Right renal cortex interstitium (tissue), 3 donors: ENCODE measurements around the gene BAZ1B. TPM values are rescaled to one million over a fixed set of nuclear protein-coding genes. Genes with fewer than 3 reads are reported as not detected.
"Not testable (repeated sequence)": the region's sequence is repeated elsewhere in the genome, so short reads cannot be mapped to it uniquely, and the experiment has no call there.

Experiments
- DNase-seq, 3 donors: peaks; one replicate each; pipeline ENCODE4 v3.0.0-alpha.2; 2013; ENCODE audit warnings: low read depth in 3 of 3, low spot score in 2 of 3
- polyA plus RNA-seq, 3 donors: library from polyadenylated mRNA; unstranded; fragments of 120-200 nt; gene quantifications; one replicate each; pipeline ENCODE4 v1.2.1, GENCODE V29; 2013; ENCODE audit not compliant: insufficient read length in 3 of 3

Gene BAZ1B, protein sequence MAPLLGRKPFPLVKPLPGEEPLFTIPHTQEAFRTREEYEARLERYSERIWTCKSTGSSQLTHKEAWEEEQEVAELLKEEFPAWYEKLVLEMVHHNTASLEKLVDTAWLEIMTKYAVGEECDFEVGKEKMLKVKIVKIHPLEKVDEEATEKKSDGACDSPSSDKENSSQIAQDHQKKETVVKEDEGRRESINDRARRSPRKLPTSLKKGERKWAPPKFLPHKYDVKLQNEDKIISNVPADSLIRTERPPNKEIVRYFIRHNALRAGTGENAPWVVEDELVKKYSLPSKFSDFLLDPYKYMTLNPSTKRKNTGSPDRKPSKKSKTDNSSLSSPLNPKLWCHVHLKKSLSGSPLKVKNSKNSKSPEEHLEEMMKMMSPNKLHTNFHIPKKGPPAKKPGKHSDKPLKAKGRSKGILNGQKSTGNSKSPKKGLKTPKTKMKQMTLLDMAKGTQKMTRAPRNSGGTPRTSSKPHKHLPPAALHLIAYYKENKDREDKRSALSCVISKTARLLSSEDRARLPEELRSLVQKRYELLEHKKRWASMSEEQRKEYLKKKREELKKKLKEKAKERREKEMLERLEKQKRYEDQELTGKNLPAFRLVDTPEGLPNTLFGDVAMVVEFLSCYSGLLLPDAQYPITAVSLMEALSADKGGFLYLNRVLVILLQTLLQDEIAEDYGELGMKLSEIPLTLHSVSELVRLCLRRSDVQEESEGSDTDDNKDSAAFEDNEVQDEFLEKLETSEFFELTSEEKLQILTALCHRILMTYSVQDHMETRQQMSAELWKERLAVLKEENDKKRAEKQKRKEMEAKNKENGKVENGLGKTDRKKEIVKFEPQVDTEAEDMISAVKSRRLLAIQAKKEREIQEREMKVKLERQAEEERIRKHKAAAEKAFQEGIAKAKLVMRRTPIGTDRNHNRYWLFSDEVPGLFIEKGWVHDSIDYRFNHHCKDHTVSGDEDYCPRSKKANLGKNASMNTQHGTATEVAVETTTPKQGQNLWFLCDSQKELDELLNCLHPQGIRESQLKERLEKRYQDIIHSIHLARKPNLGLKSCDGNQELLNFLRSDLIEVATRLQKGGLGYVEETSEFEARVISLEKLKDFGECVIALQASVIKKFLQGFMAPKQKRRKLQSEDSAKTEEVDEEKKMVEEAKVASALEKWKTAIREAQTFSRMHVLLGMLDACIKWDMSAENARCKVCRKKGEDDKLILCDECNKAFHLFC (N-terminal part only)
- 10 to 100 TPM; 76.6 to 86.0 (median 80.5) TPM for polyA plus RNA-seq

DNA sequence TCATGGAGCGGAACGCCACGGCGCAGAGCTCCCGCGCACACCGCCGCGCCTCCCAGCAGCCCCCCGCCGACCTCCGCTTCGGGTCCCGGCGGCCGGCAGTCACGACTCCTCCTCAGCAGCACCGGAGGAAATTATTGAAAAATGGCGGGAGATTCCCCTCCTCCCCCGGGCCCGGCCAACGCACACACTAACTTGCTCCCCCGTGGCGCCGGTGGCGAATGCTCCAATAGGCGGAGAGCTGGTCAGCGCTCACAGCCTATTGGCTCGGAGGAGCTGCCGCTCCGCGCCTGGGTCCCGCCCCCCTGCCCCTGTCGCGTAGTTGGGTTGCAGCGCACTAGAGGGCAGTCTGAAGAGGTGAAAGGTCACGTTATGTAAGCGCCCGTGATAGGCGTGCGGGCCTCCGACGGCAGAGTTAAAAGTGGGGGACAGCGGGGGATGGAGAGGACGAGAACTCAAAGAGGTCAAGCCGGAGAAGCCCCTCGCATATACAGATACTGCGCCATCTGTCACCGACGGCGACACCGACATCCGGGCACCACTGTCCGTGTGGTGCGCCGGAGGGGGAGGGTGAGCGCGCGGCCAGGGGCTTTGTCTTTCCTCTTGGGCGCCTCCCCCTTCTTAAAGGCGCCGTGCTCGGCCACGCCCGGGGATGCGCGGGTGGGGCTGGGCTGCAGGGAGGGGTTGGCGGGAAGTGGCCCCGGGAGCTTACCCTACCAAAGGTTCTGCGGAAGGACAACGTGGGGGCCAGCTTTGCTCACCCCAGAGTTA lies at the start of gene BAZ1B:
BAZ1B (minus strand) TSS at position 189 of the 768 bp plus-strand sequence. CDS start 360 bp downstream, outside the sequence.
- DNase-seq, result peak; percentile 93 to 96 (median 94)

DNA sequence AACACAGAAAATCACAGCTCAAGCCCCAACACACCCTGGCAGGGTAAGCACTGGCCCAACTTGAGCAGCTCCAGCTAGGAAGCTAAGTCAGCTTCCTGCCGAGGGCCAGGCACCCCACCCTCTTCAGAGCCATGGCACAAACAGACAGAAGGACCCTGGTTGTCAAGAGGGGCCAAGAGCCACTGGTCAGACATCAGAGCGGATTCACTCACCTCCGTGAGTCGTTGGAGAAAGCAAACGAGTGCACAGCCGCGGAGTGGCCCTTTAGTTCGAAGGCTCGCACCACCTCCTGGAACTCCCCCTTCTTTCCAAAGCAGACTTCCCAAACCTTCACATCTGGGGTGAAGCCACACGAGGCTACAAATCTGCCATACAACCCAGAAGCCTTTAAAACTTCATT lies 48.9 kb upstream of the BAZ1B start:
- no peak for DNase-seq

DNA sequence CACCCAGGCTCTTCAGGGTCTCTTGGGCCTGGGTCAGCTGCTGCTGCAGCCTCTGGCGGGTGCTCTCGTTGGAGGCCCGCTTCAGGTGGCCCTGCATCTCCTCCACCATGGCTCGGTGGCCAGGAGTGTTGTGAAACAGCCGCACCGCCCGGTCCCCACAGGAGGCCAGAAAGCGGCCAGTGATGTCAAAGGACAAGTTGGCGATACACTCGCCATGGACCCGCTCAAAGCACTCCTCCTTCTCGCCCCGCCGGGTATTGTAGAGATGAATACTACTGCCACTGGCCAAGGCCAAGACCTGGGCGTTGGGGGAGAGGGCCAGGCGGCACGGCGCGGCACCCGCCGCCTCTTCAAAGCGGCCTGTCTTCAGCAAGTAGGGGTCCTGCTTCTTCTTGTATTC lies 48.4 kb upstream of the BAZ1B start:
- DNase-seq, result no peak

- no peak for DNase-seq
Measured at GRCh38 chr7:73569042-73569608, 47.0 kb upstream of the BAZ1B start.

GRCh38 chr7:73567846-73568685 lies 46.0 kb upstream of the BAZ1B start:
- DNase-seq, result no peak

DNA sequence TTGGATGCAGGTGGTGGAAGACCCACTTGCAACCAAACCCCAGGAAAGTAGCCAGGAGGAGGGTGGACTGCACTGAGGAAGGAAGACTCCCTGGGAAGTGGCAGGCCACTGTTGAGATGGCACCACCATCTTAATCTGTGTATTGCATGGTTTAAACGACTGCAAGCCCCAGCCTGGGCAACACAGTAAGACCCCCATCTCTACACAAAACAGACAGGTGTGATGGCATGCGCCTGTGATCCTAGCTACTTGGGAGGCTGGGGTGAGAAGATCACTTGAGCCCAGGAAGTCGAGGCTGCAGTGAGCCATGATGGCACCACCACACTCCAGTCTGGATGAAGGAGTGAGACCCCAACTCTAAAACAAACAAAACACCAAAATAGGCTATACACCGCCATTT lies 45.0 kb upstream of the BAZ1B start:
- DNase-seq, result no peak

GRCh38 chr7:73566431-73566830 lies 44.3 kb upstream of the BAZ1B start:
- not testable (repeated sequence) for DNase-seq

DNA sequence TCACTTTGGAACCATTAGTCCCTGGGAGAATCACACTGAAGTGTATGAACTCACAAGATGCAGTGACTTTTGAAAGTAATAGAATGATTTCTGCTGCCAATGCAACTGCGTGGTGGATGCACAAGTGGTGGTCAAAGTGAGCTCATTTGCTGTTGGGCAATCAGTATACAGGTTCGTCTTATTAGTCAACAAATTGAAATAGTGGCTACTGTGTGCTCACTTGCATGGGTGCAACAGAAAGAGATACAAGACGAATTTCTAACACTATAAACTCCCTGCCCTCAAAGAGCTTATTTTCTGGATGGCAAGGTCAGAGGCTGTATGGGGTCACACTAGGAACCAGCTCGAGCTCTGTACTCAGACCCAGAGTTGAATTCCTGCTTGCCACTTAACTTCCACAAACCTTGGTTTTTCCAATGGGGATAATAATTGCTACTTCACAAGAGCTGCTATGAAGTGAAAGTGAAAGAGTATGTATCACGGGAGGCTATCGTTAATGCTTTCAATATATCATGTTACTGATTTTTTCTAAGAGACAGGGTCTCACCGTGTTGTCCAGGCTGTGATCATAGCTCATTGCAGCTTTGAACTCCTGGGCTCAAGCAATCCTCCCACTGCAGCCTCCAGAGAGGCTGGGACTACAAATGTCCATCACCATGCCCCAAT lies 43.7 kb upstream of the BAZ1B start:
- DNase-seq, result no peak

DNA sequence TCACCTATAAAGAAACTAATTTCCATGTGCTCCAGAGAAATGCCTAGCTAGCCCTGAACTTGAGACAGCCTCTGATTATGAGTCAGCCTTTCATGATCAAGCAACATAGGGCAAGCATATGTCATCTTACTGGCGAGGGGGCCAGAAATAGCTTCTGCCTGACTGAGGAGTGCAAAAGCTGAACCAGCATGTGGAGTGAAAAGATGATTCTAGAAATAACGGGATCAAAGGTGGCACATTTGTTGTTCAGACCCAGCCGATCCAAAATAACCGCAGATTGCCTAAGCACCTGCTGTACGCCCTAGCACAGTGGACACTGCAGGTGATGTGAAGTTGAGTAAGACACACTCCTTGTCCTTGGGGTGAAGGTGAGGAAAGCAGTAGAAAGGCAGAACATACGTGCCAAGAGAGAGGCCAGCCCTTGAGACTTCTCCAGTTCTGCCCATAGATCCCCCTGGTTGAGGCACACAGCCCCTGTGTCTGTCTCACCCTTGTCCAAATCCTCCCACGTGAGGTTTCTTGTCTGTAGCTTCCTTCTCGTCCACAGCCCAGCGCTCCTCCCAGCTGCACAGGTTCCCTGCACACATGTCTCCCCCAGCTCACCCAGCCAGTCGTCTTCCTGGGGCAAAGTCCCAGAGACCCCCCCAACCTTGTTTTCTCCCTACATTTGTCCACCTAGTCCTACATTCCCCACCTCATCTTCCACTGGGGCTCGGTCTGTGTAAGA lies 38.2 kb upstream of the BAZ1B start:
- no peak for DNase-seq

DNA sequence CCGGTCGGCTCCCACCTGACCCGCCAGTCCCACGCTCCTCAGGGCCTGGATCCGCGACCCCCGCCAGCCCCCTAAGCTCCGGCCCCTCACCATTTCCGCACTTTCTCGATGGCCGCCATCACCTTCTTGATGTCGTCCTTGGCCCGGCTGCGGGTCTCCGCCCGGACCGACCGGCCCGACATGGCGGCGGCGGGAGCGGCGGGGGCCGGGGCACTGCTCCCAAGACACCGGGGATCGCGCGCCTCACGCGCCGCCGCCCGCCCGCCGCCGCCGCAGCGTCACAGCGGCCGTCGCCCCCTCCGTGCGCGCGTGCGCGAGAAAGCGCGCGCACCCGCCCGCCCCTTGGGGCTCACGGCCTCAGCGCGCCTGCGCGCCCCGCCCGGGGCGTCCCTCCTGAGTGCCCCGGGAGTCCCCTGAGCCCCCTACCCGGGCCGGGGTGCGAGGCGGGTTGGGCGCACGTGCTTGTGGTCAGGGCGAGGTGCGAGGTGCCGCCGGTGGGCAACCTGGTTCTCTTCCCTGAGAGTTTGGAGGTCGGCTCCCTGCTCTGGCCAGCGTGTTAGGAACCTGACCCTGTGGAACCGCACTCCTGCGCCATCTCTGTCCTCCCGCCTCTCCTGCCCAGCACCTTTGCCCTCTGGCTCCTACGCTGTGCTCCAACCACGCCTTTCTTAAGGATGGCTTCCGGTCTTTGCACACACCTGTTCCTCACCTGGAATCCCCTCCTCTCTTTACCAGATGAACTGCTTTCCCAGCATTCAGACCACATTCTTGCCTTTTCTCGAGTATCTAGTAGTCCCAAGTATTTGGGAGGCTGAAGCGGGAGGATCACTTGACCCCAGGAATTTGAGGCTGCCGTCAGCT lies 35.5 kb upstream of the BAZ1B start, which contains the start of gene BCL7B:
BCL7B (minus strand) TSS at position 294 of the 861 bp plus-strand sequence; CDS start at position 182, 112 bp downstream.
- peak in 2 of 3 donors; percentile 48 to 55 for DNase-seq

- peak; percentile 53 to 76 (median 75) for DNase-seq
Measured at GRCh38 chr7:73557108-73557396, 35.0 kb upstream of the BAZ1B start.

GRCh38 chr7:73556208-73557107 lies 34.4 kb upstream of the BAZ1B start:
- DNase-seq, result peak in 1 of 3 donors; percentile 38

DNA sequence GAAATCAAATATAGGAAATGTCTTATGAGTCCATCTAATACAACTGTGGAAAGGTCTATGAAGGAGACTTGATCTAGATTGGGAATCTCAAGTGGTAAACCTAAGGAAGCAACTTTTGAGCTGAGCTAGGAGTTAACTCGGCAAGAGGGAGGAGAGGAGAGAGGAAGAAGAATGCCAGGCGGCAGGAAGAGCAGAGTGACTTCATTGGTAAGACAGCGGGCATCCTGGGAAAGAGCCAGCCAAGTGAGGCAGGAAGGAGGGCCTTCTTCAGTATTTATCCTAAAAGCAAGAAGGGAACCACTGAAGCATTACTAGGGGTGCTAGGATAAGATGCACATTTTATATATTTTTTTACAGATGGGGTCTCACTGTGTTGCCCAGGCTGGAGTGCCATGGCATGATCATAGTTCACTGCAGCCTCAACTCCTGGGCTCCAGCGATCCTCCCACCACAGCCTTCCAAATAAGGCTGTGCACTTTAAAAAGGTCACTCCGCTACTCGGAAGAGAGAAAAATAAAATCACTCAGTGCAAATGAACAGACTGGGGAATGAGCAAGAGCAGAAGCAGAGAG lies 33.4 kb upstream of the BAZ1B start:
- DNase-seq, result no peak

- DNase-seq, result not testable (repeated sequence)
Measured at GRCh38 chr7:73550093-73550492, 28.0 kb upstream of the BAZ1B start.

DNA sequence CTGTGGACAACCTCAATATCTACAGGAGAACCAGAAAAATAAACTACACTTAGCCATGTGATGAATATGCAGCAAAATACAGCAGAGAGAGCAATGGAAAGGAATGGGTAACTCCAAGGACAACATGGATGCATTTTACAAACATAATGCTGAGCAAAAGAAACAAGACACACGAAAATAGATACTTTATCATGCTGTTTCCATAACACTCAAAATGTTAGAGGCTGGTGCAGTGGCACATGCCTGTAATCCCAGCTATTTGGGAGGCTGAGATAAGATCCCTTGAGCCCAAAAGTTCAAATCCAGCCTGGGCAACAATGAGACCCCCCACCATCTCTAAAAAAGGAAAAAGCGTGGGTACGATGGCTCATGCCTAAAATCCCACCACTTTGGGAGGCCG lies 27.1 kb upstream of the BAZ1B start:
- DNase-seq, result no peak
